ENCODE measurements around the gene TMEM98.
"Not testable (repeated sequence)": the region's sequence is repeated elsewhere in the genome, so short reads cannot be mapped to it uniquely, and the experiment has no call there.

The TMEM98 gene

GRCh38 chr17:32944248-32945020 lies 16.5 kb downstream of the TMEM98 start:
- no peak for DNase-seq (ENCODE audit: low read depth)
- Histone ChIP-seq H3K4me1 (ENCODE audit: control insufficient read depth, insufficient read depth, low read length) (peaks cover 20% of the 10 kb centered on the region), H3K27me3 (replicated peaks; ENCODE audit: control insufficient read depth, insufficient read depth, low read length) (peaks cover 15% of the 10 kb centered on the region), H3K9me3 (ENCODE audit: control insufficient read depth, low read length) (no peaks in the 10 kb centered on the region), H3K9ac (ENCODE audit: low read length) (no peak overlapping the region), H3K36me3 (ENCODE audit: control insufficient read depth, insufficient read depth, low read length, severe bottlenecking) (peaks cover 21% of the 10 kb centered on the region), H3K4me3 (ENCODE audit: low read length) (no peak overlapping the region)

DNA sequence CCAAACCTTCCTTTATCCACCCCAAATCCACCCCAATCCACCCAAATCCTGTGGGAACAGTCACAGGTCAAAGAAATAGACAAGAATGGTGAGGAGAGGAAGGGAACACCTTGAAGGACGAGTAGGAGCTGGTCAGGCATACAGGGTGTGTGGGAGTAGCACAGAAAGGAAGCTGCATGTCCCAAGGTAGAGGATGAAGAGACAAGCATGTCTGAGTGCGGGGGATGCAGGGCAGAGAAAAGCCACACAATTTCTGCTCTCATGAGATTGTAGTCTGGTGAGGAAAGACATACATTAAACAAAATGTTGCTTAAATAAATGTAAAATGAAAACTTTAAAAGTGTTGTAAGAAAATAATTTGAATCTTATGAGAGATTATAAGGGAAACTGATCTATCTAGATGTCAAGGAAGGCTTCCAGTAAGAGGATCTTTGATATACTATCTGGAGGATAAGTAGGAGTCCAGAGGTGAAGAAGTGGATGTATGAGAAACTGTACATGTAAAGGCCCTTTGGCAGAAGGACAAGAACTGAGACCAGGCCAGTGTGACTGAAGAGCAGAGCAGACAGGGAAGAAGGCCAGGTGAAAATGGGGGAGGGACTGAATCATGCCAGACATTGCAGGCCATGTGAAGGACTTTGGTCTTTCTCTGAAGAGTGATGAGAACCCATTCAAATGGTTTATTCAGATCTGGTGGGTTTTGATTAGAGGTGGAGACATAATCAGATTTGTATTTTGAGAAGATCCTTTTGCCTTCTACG lies 18.6 kb downstream of the TMEM98 start:
- Histone ChIP-seq H3K4me3 (ENCODE audit: low read length) (no peak overlapping the region), H3K9me3 (ENCODE audit: control insufficient read depth, low read length) (no peaks in the 10 kb centered on the region), H3K9ac (ENCODE audit: low read length) (no peak overlapping the region), H3K36me3 (ENCODE audit: control insufficient read depth, insufficient read depth, low read length, severe bottlenecking) (peaks cover 3% of the 10 kb centered on the region), H3K4me1 (ENCODE audit: control insufficient read depth, insufficient read depth, low read length) (peaks cover 20% of the 10 kb centered on the region), H3K27me3 (replicated peaks; ENCODE audit: control insufficient read depth, insufficient read depth, low read length) (peaks cover 25% of the 10 kb centered on the region)
- DNase-seq (ENCODE audit: low read depth), result no peak

DNA sequence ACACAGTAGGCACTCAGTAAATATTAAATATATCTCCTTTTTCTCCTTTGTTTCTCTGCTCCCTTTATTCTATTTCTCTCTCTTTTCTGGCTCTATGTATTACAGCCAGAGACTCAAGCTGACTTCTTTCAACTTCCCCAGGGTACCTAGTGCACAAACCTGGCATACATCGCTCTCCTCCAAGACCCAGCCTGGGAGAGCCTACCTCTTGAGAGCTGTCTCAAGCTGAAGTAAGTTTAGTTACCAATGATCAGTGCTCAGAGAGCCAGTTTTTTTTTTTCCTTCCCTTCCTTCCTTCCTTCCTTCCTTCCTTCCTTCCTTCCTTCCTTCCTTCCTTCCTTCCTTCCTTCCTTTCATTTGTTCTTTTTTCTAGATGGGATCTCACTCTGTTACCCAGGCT lies 19.8 kb downstream of the TMEM98 start:
- Histone ChIP-seq H3K4me1 (ENCODE audit: control insufficient read depth, insufficient read depth, low read length) (peaks cover 18% of the 10 kb centered on the region), H3K9ac (ENCODE audit: low read length) (no peak overlapping the region), H3K36me3 (ENCODE audit: control insufficient read depth, insufficient read depth, low read length, severe bottlenecking) (no peaks in the 10 kb centered on the region), H3K9me3 (ENCODE audit: control insufficient read depth, low read length) (no peaks in the 10 kb centered on the region), H3K27me3 (replicated peaks; ENCODE audit: control insufficient read depth, insufficient read depth, low read length) (peaks cover 30% of the 10 kb centered on the region), H3K4me3 (ENCODE audit: low read length) (no peak overlapping the region)
- no peak for DNase-seq (ENCODE audit: low read depth)

- Histone ChIP-seq H3K9ac (ENCODE audit: low read length) (no peak overlapping the region), H3K36me3 (ENCODE audit: control insufficient read depth, insufficient read depth, low read length, severe bottlenecking) (no peaks in the 10 kb centered on the region), H3K4me1 (ENCODE audit: control insufficient read depth, insufficient read depth, low read length) (peaks cover 4% of the 10 kb centered on the region), H3K27me3 (replicated peaks; ENCODE audit: control insufficient read depth, insufficient read depth, low read length) (peaks cover 36% of the 10 kb centered on the region), H3K4me3 (ENCODE audit: low read length) (no peak overlapping the region), H3K9me3 (ENCODE audit: control insufficient read depth, low read length) (no peaks in the 10 kb centered on the region)
- DNase-seq (ENCODE audit: low read depth), result no peak
These were observed 21.2 kb downstream of the TMEM98 start for GRCh38 chr17:32949181-32949580.

DNA sequence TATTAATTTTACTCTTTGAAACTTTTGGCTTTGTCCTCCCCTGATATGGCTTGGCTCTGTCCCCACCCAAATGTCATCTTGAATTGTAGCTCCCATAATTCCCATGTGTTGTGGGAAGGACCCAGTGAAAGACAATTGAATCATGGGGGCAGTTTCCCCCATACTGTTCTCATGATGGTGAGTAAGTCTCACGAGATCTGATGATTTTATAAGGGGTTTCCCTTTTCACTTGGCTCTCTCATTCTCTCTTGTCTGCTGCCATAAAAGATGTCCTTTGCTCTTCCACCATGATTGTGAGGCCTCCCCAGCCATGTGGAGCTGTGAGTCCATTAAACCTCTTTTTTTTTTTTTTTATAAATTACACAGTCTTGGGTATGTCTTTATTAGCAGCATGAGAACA lies 24.5 kb downstream of the TMEM98 start:
- peaks cover 47% of the 10 kb centered on the region for H3K27me3 ChIP-seq (replicated peaks; ENCODE audit: control insufficient read depth, insufficient read depth, low read length)
- H3K9me3 ChIP-seq (ENCODE audit: control insufficient read depth, low read length); H3K9ac ChIP-seq (ENCODE audit: low read length); H3K4me3 ChIP-seq (ENCODE audit: low read length); H3K4me1 ChIP-seq (ENCODE audit: control insufficient read depth, insufficient read depth, low read length); H3K36me3 ChIP-seq (ENCODE audit: control insufficient read depth, insufficient read depth, low read length, severe bottlenecking); DNase-seq (ENCODE audit: low read depth): not testable (repeated sequence)

DNA sequence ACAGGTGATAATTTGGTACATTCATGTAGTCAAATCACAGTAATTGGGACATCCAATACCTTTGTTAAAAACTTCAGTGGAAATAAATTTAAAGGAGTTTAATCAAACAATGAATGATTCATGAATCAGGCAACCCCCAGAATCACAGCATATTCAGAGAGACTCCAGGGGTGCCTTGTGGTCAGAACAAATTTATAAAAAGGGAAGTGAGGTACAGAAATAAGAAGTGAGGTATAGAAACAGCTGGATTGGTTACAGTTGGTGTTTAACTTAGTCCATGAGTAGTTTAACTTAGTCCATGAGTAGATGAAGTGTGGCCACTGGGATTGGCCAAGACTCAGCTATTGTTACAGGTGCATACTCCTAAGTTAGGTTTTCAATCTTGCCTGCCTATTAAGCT lies 25.1 kb downstream of the TMEM98 start:
- no peak for DNase-seq (ENCODE audit: low read depth)
- H3K9ac ChIP-seq (ENCODE audit: low read length), result no peak overlapping the region
- no peak overlapping the region for H3K4me3 ChIP-seq (ENCODE audit: low read length)
- H3K4me1 ChIP-seq (ENCODE audit: control insufficient read depth, insufficient read depth, low read length), result no peaks in the 10 kb centered on the region
- H3K9me3 ChIP-seq (ENCODE audit: control insufficient read depth, low read length), result no peaks in the 10 kb centered on the region
- H3K36me3 ChIP-seq (ENCODE audit: control insufficient read depth, insufficient read depth, low read length, severe bottlenecking), result no peaks in the 10 kb centered on the region
- peaks cover 47% of the 10 kb centered on the region for H3K27me3 ChIP-seq (replicated peaks; ENCODE audit: control insufficient read depth, insufficient read depth, low read length)

DNA sequence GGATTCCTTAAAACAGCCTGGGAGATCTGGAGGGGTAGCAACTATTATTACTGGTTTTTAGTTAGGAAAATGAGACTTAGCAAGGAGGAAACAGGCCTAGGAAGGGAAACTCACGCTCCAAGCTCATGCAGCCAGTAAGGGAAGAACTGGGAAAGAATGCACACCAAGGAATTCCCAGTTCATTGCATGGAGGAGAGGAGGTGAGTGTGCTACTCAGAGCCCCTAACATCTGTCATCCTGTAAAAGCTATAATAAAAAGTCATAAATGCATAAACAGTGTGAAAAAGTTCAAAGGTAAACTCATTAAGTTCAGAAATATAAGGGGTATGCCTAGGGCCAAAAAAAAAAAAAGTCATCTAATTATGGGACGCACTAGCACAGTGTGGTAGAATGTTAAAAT lies 25.9 kb downstream of the TMEM98 start:
- Histone ChIP-seq H3K27me3 (replicated peaks; ENCODE audit: control insufficient read depth, insufficient read depth, low read length) (peaks cover 43% of the 10 kb centered on the region), H3K9ac (ENCODE audit: low read length) (no peak overlapping the region), H3K4me3 (ENCODE audit: low read length) (no peak overlapping the region), H3K36me3 (ENCODE audit: control insufficient read depth, insufficient read depth, low read length, severe bottlenecking) (no peaks in the 10 kb centered on the region), H3K9me3 (ENCODE audit: control insufficient read depth, low read length) (no peaks in the 10 kb centered on the region), H3K4me1 (ENCODE audit: control insufficient read depth, insufficient read depth, low read length) (no peaks in the 10 kb centered on the region)
- no peak for DNase-seq (ENCODE audit: low read depth)

- Histone ChIP-seq H3K9me3 (ENCODE audit: control insufficient read depth, low read length) (no peaks in the 10 kb centered on the region), H3K27me3 (replicated peaks; ENCODE audit: control insufficient read depth, insufficient read depth, low read length) (peaks cover 37% of the 10 kb centered on the region), H3K4me1 (ENCODE audit: control insufficient read depth, insufficient read depth, low read length) (no peaks in the 10 kb centered on the region), H3K9ac (ENCODE audit: low read length) (no peak overlapping the region), H3K36me3 (ENCODE audit: control insufficient read depth, insufficient read depth, low read length, severe bottlenecking) (no peaks in the 10 kb centered on the region), H3K4me3 (ENCODE audit: low read length) (no peak overlapping the region)
- no peak for DNase-seq (ENCODE audit: low read depth)
These were observed 26.5 kb downstream of the TMEM98 start for GRCh38 chr17:32954477-32954876.

DNA sequence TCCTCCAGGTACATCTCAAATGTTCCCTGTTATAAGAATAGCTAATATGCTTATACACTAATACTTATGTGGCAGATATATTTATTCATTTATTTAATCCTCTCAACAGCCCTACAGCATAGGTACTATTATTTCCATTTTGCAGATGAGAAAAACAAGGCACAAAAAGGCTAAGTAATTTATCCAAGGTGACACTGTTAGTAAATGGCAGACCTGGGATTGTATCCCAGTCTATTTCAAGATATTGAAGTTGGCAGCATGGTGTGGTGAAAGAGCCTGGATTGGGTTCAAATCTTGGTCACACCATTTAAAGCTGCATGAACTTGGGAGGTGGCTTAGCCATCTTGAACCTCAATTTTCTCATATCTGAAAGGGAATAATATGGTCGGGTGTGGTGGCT lies 27.2 kb downstream of the TMEM98 start:
- no peaks in the 10 kb centered on the region for H3K9me3 ChIP-seq (ENCODE audit: control insufficient read depth, low read length)
- DNase-seq (ENCODE audit: low read depth), result no peak
- no peak overlapping the region for H3K4me3 ChIP-seq (ENCODE audit: low read length)
- peaks cover 33% of the 10 kb centered on the region for H3K27me3 ChIP-seq (replicated peaks; ENCODE audit: control insufficient read depth, insufficient read depth, low read length)
- H3K4me1 ChIP-seq (ENCODE audit: control insufficient read depth, insufficient read depth, low read length), result no peaks in the 10 kb centered on the region
- H3K36me3 ChIP-seq (ENCODE audit: control insufficient read depth, insufficient read depth, low read length, severe bottlenecking), result no peaks in the 10 kb centered on the region
- H3K9ac ChIP-seq (ENCODE audit: low read length), result no peak overlapping the region

DNA sequence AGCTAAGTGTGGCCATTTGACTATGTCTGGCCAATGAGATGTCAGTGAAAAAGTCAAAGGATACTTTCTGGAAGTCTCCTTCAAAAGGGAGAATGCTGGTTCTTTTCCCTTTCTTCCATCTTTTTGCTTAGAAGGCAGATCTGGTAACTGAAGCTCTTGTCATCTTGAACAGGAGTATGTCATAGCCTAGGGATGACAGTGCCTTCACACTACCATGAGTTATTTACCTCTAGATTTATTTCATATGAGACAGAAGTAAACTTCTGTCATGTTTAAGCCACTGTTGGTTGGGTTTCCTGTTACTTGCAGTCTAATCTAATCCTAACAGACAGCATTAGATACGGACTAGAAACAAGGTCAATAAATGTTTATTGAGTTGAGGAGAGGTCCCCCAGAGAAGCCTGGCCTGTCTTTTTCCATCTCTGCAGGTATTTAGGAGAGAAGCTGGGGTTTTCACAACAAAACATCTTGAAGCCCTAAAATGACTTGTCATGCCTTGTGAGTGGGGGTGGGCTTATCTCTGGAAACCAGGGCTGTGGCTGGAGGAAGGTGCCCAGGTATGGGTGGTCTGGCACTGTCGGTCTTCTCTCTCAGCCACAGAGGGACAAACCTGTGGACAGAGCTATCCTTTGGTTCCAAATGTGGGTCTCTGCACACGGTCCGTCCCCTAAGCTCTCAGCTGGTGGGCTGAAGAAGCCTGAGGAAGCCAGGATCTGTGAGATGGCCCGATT lies 28.5 kb downstream of the TMEM98 start:
- H3K4me1 ChIP-seq (ENCODE audit: control insufficient read depth, insufficient read depth, low read length), result no peaks in the 10 kb centered on the region
- DNase-seq (ENCODE audit: low read depth), result no peak
- no peaks in the 10 kb centered on the region for H3K36me3 ChIP-seq (ENCODE audit: control insufficient read depth, insufficient read depth, low read length, severe bottlenecking)
- H3K9ac ChIP-seq (ENCODE audit: low read length), result no peak overlapping the region
- H3K9me3 ChIP-seq (ENCODE audit: control insufficient read depth, low read length), result no peaks in the 10 kb centered on the region
- peaks cover 44% of the 10 kb centered on the region for H3K27me3 ChIP-seq (replicated peaks; ENCODE audit: control insufficient read depth, insufficient read depth, low read length)
- no peak overlapping the region for H3K4me3 ChIP-seq (ENCODE audit: low read length)

DNA sequence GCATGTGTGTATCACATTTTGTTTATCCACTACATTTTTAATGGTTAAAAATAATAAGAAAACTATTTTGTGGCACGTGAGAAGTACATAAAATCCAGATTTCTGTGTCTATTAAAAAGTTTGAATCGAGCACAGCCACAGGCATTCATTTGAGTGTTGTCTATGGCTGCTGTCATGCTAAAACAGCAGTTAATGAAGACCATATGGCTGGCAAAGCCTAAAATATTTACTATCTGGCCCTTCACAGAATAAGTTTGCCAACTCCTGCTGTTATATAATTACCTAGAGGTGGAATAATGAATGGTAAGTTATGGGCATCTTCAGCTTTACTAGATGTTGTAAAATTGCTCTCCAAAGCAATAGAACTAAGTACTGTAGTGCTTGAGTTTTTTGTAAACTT lies 30.5 kb downstream of the TMEM98 start:
- Histone ChIP-seq H3K4me1 (ENCODE audit: control insufficient read depth, insufficient read depth, low read length) (no peaks in the 10 kb centered on the region), H3K9me3 (ENCODE audit: control insufficient read depth, low read length) (no peaks in the 10 kb centered on the region), H3K36me3 (ENCODE audit: control insufficient read depth, insufficient read depth, low read length, severe bottlenecking) (no peaks in the 10 kb centered on the region), H3K9ac (ENCODE audit: low read length) (no peak overlapping the region), H3K27me3 (replicated peaks; ENCODE audit: control insufficient read depth, insufficient read depth, low read length) (peaks cover 50% of the 10 kb centered on the region), H3K4me3 (ENCODE audit: low read length) (no peak overlapping the region)
- DNase-seq (ENCODE audit: low read depth), result peak; percentile 84
